NCI-H2196 (cell line): Measurements from ENCODE around the gene APBB2.

ENCODE experiments used
- DNase-seq: peaks from one replicate; lab custom pipeline; 2025; ENCODE audit not compliant: unreplicated experiment; lab: John Stamatoyannopoulos, UW

The APBB2 gene

GRCh38 chr4:41110050-41110449, 104.3 kb downstream of the APBB2 start:
- DNase-seq, result no peak

- no peak for DNase-seq
Measured at GRCh38 chr4:41108481-41108880, 105.9 kb downstream of the APBB2 start.

GRCh38 chr4:41106694-41107419, 107.5 kb downstream of the APBB2 start:
- no peak for DNase-seq

- no peak for DNase-seq
Measured at GRCh38 chr4:41106081-41106480, 108.3 kb downstream of the APBB2 start.

DNA sequence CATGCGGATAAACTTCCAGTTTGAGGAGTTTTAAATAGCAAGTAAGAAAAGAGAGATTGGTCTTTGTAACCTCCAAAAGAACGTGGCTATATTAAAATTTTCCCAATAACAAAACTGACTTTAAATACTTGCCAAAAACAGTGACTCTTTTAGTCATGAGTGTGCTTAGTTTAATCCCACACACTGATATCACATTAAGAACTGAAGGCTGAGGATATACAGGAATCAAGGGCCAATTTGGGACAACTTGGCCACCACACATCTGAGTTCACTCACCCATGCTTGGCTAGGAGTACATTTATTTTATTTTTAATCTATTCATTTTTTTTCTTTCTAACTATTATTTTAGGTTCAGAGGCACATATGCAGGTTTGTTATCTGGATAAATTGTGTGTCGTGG, 110.2 kb downstream of the APBB2 start:
- no peak for DNase-seq

DNA sequence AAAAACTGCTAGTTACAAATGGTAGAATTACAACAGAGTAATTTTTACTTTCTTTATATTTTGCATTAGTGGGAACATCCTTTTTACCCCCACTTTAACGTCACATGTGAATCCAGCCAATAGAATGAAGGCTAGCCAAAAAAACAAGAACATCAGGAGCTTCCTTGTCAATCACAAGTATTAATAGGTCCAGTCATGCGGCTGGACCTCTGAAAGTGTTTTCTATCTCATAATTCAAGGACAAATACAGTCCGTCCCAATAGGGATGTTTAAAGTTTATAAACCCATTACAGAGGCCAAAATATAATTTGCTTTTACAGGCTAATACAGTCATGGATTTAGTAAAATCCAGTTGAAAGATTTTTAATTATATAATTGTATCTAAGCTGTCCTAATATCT, 110.7 kb downstream of the APBB2 start:
- DNase-seq, result no peak

DNA sequence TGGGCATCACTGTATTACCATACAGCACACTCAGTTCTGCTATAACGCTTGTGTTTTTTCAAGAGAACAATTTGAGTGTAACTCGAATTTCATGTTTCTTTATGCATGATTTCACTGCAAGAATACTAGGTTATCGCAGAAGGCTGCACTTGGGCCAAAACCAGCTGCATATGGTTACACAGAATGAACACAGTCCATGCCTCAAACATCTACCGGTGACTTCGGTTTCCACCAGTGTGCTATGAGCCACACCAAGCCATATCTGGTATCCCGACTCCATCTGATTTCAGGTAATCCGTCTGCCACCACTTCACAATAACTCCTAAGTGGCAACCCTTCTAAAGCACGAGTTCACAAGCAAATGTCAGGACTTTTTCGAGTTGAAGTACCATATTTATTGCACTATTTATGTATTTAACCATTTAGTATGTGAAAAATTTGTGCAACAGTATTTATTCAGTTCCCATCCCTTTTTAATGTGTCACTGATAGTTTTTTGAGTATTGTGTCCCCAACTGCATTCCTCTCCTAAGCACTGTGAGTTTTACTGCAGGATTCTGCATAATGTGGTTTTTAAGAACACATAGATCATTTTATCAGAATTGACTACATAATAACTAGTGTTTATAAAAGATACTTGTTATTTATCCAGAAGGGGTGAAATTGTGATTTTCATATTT, 111.8 kb downstream of the APBB2 start:
- DNase-seq, result no peak

DNA sequence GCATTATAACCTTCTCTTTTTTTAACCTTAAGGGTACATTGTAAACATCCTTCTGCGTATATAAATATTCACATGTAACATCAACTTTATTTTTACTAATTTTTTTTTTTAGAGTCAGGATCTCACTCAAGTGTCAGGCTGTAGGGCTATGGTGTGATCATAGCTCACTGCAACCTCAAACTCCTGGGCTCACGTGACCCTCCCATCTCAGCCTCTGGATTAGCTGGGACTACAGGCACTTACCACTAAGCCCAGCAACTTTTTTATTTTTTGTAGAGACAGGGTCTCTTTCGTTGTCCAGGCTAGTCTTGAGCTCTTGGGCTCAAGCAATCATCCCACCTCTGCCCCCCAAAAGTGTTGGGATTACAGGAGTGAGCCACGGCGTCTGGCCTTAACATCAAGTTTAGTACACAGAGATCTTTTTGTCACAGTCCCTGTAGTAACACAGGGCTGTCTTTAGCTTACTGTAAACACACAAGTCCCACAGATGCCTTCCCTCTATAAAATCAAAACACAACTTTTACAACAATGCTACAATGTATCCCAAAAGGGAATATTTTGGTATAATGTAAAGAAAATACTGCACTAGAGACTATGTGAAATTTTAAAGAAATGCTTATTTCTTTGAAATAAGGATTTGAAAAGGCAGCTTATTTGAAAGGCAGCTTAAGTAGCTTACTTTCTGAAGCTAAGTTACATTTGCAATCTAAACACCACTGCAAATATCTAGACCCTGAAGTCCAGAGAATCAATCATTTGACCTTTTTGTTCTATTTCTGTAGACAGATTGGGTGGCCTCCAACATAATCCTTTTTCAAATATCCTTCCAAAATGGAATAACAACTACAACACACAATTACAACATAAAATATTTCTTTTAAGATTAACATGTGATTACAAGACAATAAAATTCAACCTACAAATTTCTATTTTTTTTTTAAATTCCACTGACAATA, 116.0 kb downstream of the APBB2 start:
- DNase-seq, result no peak

DNA sequence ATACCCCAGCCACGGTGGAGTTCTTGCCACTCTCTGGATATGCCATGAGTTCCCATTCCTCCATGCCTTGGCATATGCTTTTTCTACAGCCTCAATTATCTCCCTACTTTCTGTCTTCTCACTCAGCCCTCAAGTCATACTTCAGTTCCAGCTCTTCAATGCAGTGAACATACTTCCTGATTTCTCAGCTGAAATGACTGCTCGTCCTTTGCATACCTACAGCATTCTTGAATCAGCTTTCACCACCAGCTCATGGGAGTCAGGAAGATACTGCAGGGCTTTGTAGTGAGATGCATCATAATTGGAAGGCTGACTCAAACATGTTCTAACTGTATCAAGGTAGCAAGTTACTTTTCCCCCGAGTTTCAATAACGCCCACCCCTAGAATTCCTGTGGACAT, 118.4 kb downstream of the APBB2 start:
- DNase-seq, result no peak

DNA sequence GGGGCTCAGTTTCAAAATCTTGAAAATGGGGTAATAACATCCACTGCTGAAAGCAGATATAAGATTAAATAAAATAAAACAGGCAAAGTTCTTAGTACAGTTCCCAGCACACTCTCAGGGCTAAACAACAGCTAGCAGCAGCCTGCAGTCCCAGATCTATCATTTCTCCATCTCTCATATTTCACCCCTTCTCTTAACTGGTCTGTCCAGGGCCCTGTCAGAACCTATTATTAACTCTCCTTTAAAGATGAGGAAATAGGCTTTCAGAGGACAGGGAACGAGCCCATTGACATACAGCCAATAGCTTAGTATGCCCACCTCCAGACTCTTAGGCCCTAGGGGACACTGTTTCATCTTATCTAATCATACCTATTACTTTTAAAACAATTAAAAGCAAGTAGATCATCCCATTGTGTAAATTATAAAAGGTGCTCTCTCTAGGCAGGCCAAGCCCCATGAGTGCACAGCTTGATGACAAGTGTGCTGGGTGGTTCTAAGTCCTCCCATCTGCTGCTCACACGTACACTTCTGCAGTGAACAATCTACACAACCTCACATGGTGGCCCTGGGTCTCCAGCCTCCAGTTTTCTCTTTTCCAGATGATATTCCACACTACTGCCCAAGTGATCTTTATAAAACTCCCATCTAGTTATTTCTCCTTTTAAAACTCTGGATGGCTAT, 119.0 kb downstream of the APBB2 start:
- DNase-seq, result no peak

DNA sequence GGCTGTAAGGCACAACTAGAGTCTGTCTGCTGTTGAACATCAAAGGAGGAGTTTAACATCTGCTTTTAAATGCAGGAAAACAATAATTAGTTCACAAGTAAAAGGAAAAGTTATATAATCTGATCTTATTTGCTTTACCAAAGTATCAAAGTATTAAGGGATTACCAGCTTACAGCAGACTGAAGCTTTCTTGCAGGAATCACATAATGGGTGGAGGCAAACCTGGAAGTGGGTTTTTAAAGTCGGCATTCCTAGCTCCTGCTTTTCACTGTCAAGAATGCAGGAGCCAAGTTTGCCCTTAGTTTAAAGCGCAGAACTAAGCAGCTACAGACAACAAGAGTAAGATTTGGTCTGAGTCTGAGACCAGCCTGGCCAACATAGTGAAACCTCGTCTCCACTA, 122.2 kb downstream of the APBB2 start:
- DNase-seq, result no peak

DNA sequence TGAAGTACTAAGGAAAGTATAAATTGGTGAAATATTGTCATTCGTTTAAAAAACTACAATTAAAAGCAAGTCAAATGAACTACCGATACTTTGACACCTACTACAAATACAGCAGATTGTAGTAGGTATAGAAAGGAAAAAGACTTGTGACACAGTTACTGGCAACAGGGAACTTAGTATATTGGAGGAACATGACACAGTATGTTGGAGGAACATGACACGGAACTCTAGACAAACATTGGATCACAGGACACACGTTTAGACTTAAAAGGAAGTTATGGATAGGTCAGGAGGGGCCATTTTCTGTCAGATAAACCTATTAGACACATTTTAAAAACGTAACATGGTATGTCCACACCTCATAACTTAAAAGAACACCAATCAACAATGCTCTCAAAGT, 132.5 kb downstream of the APBB2 start:
- DNase-seq, result no peak

DNA sequence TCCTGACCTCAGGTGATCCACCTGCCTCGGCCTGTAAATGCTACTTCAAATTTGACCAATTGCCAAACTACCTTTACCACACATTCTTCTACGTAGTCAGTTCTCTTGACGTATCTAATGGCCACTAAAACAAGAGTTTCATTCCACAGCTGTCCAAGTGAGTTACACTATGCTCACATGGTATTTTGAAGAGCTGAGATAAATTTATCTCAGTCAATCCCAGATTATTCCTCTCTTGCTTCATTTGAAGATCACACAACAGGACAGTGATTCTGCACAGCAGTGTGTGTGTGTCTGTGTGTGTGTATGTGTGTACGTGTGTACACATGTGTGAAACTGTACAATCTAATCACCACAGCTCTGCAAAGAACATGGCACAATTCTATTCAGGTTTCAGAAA, 133.4 kb downstream of the APBB2 start:
- no peak for DNase-seq

- no peak for DNase-seq
Measured at GRCh38 chr4:41079881-41080560, 134.3 kb downstream of the APBB2 start.

DNA sequence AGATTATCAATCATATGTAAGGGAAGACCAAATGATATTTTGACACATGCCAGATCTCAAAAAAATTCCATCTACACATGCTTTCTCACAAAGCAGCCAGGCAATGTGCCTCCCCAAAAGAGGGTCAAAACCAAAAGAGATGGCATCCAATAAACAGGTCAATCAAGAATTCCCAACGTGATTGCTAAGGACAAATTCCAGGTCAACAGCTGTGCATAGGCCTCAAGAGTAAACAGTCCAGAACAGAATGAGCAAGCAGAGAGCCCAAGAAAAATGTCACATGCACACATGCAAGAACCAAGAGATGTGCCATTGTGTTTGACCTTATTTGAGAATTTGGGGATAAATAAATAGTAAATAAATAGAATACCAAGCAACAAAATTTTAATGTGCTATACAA, 136.7 kb downstream of the APBB2 start:
- DNase-seq, result no peak

- DNase-seq, result no peak
Measured at GRCh38 chr4:41076481-41076880, 137.9 kb downstream of the APBB2 start.

DNA sequence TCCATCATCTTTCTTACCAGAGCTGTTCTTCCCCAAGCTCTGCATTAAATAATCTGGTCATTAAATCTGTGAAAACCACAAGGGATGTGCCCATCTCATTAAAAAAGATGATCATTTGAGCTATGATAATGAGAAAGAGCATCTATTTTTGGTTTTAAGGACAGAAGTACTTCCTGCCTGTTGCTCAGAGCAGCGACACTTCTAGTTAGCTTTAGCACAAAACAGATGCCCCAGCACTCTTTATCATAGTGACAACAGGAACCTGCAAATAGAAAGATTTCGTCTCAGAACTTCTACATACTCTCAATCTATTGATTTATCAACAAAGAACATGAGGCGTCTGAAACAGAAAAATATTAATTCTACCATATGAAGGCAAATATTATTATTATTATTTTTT, 140.1 kb downstream of the APBB2 start:
- no peak for DNase-seq

GRCh38 chr4:41072021-41072777, 142.1 kb downstream of the APBB2 start:
- DNase-seq, result no peak

GRCh38 chr4:41070516-41071281, 143.6 kb downstream of the APBB2 start:
- DNase-seq, result no peak
